Measurements from ENCODE around the gene OBSCN.

The OBSCN gene

GRCh38 chr1:228417483-228418203, 209.8 kb downstream of the OBSCN start:
- DNase-seq = no peak

GRCh38 chr1:228420968-228421826, 213.4 kb downstream of the OBSCN start:
- ATAC-seq (no peak), DNase-seq (no peak)

More at GRCh38 chr1:228417483-228418203, 209.8 kb downstream of the OBSCN start:
- no peak for ATAC-seq

- DNase-seq = no peak
- no peak for ATAC-seq
Observed at GRCh38 chr1:228423404-228424053, 215.7 kb downstream of the OBSCN start.

GRCh38 chr1:228424685-228425660, 217.1 kb downstream of the OBSCN start:
- DNase-seq = no peak
- ATAC-seq = no peak

GRCh38 chr1:228426518-228427175, 218.8 kb downstream of the OBSCN start:
- ATAC-seq = no peak
- DNase-seq = no peak

GRCh38 chr1:228428412-228428811, 220.6 kb downstream of the OBSCN start:
- DNase-seq (no peak), ATAC-seq (no peak)
